T-helper 17 cell (primary cell): ENCODE data around the gene ATP6AP1. TPM values are rescaled to one million over a fixed set of nuclear protein-coding genes. Genes with fewer than 3 reads are reported as not detected.

ENCODE experiments used
- ATAC-seq: fragments of 150-1000 bp; cut with Tn5 transposase; 2 replicates; pipeline ENCODE4 v1.10.0; 2021; ENCODE audit warnings: mild to moderate bottlenecking, moderate library complexity
- DNase-seq, 3 donors: peaks; one replicate each; pipeline versions ENCODE4 v3.0.0 to v3.0.0-alpha.2; 2020 to 2021
- H3K9me3 ChIP-seq: one replicate; pipeline ENCODE4 v1.7.0; 2013; ENCODE audit warnings: low read length, mild to moderate bottlenecking; ENCODE audit not compliant: control insufficient read depth, poor library complexity, severe bottlenecking
- H3K27ac Mint-ChIP-seq: one replicate; pipeline ENCODE4 v1.8.0; 2022; ENCODE audit warnings: mild to moderate bottlenecking, moderate library complexity, mixed read lengths
- H3K27me3 Mint-ChIP-seq: one replicate; pipeline ENCODE4 v1.8.0; 2022; ENCODE audit warnings: mixed read lengths
- H3K36me3 Mint-ChIP-seq: one replicate; pipeline ENCODE4 v1.8.0; 2022; ENCODE audit warnings: low read depth, mixed read lengths
- H3K4me1 Mint-ChIP-seq: one replicate; pipeline ENCODE4 v1.8.0; 2022; ENCODE audit warnings: mild to moderate bottlenecking, mixed read lengths
- H3K4me3 Mint-ChIP-seq: one replicate; pipeline ENCODE4 v1.8.0; 2022; ENCODE audit warnings: mild to moderate bottlenecking, moderate library complexity, mixed read lengths
- total RNA-seq, 4 donors: library from RNA in 2 of 4; stranded (reverse) in 2 of 4; gene quantifications; one replicate each; pipeline ENCODE4 v1.2.3 and lab custom pipeline; 2022 to 2026

ATP6AP1 gene
- total RNA-seq, 2 donors from 2014 or later = 41.4 to 43.0 TPM

DNA sequence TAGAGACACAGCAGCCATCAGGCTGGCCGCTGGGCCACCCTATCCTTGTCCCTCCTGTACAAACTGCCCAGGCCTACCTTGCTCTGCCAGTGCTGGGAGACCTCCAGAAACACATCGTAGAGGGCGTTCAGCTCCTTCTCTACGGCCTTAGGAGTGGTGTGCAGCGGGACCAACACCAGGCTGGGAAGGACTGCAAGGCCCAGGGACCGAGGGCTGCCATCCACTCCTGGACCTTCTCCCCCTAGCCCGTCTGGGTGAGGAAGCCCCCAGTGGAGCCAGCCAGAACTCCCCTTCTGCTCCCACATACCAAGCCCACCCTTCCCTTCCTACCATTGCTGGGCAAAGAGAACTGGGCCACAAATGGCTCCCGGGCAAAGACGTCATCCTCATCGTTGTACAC lies 25.3 kb upstream of the ATP6AP1 start:
- DNase-seq (no peak), ATAC-seq (no peak)
- peaks cover 7% of the 10 kb centered on the region for H3K36me3 Mint-ChIP-seq
- peaks cover 12% of the 10 kb centered on the region for H3K4me1 Mint-ChIP-seq
- H3K4me3 Mint-ChIP-seq = no peak overlapping the region
- H3K9me3 ChIP-seq = no peaks in the 10 kb centered on the region
- no peaks in the 10 kb centered on the region for H3K27me3 Mint-ChIP-seq
- no peak overlapping the region for H3K27ac Mint-ChIP-seq

DNA sequence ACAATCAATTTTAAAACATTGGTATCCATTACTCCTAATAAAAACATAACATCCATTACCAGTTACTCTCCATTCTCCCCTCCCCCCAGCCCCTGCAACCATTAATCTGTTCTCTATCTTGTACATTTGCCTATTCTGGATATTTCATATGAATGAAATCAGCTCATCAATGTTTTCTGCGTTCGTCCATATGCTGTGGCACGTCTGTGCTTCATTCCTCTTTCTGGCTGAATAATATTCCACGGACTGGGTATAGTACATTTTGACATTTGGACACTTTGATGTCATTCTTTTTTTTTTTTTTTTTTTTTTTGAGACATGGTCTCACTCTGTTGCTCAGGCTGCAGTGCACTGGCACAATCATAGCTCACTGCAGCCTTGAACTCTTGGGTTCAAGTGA lies 24.6 kb upstream of the ATP6AP1 start:
- Mint-ChIP-seq H3K4me3 (no peak overlapping the region), H3K27me3 (no peaks in the 10 kb centered on the region), H3K4me1 (peaks cover 9% of the 10 kb centered on the region), H3K27ac (no peak overlapping the region), H3K36me3 (peaks cover 3% of the 10 kb centered on the region)
- ATAC-seq (no peak), DNase-seq (no peak)
- no peaks in the 10 kb centered on the region for H3K9me3 ChIP-seq

DNA sequence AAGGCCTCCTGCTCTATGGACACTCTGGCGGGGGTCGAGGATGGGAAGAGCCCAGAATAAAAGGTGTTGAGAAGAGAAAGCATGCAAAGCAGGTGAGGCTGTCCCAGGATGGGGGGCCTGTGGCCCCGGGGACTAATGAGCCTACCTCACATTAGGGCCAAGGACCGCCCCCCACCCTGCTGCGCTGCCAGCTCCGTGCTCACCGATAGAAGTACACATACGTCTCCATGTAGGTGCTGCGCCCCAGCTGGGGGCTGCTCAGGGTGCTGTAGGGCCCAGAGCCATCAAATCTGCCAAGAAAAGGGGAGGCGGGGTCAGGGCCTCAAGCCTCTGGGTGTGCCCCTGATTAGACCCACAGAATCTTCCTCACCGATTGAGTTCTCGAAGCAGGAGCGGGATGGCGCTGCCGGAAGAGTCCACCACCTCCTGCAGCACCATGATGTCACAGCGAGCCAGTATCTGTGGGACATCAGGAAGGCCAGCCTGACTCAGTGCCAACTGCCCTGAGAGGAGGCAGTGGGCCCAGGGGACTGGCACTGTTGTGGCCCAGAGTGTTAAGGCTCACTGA lies 23.8 kb upstream of the ATP6AP1 start:
- peaks cover under 1% of the 10 kb centered on the region for H3K36me3 Mint-ChIP-seq
- no peak overlapping the region for H3K27ac Mint-ChIP-seq
- peaks cover 6% of the 10 kb centered on the region for H3K4me1 Mint-ChIP-seq
- H3K9me3 ChIP-seq = no peaks in the 10 kb centered on the region
- no peak for DNase-seq
- H3K4me3 Mint-ChIP-seq = no peak overlapping the region
- ATAC-seq = no peak
- H3K27me3 Mint-ChIP-seq = no peaks in the 10 kb centered on the region

DNA sequence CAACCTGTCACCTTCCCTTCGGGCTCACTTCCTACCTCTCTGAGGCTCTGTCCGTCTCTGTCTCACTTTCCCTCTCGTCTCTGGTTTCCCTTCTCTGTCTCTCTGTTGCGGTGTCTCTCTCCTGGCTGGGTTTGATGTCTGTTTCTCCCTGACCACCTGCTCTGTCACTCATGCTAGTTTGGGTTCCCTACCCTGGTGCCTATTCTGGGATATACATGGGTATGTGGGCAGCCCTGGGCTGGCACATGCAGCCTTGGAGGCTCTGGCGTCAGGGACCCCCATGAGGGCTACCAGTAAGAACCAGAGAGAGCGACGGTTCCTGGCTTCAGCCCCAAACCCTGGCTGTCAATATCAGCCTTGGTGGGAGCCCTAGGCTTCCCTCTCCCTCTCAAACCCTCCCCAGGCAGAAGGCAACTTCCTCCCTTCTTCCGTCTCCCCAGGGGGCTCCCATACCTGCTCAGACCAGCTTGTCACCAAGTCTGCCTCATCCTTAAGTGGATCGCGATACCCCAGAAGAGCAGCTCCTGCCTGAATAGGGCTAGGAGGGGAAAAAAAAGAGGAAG lies 19.7 kb upstream of the ATP6AP1 start:
- DNase-seq (no peak), ATAC-seq (no peak)
- no peaks in the 10 kb centered on the region for H3K9me3 ChIP-seq
- Mint-ChIP-seq H3K36me3 (no peaks in the 10 kb centered on the region), H3K27me3 (no peaks in the 10 kb centered on the region), H3K4me1 (peaks cover 7% of the 10 kb centered on the region), H3K27ac (no peak overlapping the region), H3K4me3 (peak overlapping the region; percentile 39)

DNA sequence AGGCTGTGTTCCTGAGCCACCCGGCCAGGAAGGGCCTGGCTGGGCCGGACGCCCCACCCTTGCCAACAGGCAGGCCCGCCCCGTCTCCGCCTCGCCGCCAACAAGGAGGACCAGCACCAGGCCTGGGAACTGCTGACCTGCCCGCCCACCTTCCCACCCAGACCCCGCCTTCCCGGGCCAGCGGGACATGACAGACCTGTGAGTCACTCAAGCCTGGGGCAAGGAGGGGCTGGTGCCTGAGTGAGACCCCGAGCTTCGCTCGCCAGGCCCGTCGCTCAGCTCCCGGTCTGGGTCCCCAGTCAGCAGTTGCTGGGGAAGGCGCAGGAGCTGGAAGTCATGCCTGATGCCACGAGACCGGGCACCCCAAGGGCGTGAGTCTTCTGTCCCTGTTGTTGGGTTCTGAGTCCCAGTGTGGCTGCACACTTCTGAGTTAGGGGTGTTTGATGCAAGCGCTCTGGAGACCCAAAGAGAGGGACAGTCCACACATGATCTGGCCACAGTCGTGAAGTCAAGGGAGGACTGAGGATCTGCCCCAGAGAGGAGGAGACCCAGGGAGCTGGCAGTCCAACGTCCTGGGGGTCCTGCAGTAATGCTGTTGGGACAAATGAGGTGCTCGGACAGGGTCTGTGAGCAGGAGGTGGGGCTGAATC lies 19.1 kb upstream of the ATP6AP1 start, which contains the start of gene DNASE1L1:
Gene DNASE1L1, minus strand, starts transcription at position 33 of the 650 bp plus-strand sequence. CDS start 3,686 bp downstream, outside the sequence.
- H3K36me3 Mint-ChIP-seq = no peaks in the 10 kb centered on the region
- H3K4me3 Mint-ChIP-seq = peak within 1 kb of the TSS; percentile 60
- H3K27ac Mint-ChIP-seq = no peak within 1 kb of the TSS
- ATAC-seq (no peak), DNase-seq (peak in 1 of 3 donors; percentile 10)
- peaks cover 7% of the 10 kb centered on the region for H3K4me1 Mint-ChIP-seq
- H3K27me3 Mint-ChIP-seq = no peaks in the 10 kb centered on the region
- H3K9me3 ChIP-seq = no peaks in the 10 kb centered on the region

DNA sequence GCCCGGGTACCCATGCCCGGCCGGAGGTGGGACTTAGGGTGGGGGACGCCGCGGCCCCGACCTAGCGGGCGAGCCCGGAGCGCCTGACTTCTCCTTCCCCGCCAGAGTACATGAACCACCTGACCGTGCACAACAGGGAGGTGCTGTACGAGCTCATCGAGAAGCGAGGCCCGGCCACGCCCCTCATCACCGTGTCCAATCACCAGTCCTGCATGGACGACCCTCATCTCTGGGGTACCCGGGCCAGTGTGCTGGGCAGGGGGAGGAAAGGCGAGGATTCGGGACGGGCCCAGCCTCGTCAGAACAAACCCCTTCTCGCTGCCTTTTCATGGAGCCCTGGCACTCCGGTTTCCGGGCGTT lies 16.5 kb upstream of the ATP6AP1 start:
- ATAC-seq = peak; percentile 63
- Mint-ChIP-seq H3K36me3 (no peaks in the 10 kb centered on the region), H3K27me3 (no peaks in the 10 kb centered on the region), H3K4me1 (peaks cover 7% of the 10 kb centered on the region), H3K27ac (peak overlapping the region; percentile 79), H3K4me3 (peak overlapping the region; percentile 82)
- peak in 2 of 3 donors; percentile 20 to 21 for DNase-seq
- no peaks in the 10 kb centered on the region for H3K9me3 ChIP-seq

DNA sequence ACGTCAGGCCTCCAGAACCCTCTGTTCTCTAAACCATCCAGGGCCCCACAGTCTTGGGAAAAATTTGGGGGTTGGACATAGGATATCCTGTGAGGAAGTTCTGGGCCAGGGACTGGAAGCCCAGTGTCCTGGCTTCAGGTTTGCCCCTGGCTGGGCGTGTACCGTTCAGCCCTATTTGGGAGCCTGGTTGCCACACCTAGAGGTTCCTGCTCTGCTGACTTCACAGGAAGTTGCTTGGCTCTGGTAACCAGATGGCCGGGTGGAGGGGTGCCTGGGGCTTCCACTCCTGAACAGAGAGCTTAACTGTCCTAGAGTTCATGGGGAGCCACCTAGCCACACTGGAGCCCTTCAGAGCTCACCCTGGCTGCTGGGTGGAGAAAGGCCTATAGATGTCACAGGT lies 16.0 kb upstream of the ATP6AP1 start:
- H3K27me3 Mint-ChIP-seq = no peaks in the 10 kb centered on the region
- peaks cover 7% of the 10 kb centered on the region for H3K4me1 Mint-ChIP-seq
- H3K4me3 Mint-ChIP-seq = peak overlapping the region; percentile 82
- no peaks in the 10 kb centered on the region for H3K9me3 ChIP-seq
- DNase-seq (peak in 1 of 3 donors; percentile 15), ATAC-seq (peak; percentile 66)
- no peaks in the 10 kb centered on the region for H3K36me3 Mint-ChIP-seq
- peak overlapping the region; percentile 79 for H3K27ac Mint-ChIP-seq

DNA sequence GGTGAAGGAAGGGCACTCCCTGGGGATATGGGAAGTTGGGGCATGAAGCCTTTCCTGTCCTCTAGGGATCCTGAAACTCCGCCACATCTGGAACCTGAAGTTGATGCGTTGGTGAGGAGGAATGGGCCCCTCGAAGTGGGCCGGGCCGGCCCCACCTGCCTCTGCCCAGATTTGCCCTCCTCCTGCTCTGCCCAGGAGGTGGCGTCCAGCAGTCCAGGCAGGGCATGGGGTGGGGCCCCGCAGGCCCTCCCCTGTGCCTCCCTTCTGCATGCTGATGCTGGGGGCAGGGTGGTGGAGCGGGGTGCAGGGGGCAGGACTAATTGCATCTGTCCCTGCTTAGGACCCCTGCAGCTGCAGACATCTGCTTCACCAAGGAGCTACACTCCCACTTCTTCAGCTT lies 15.3 kb upstream of the ATP6AP1 start:
- no peaks in the 10 kb centered on the region for H3K9me3 ChIP-seq
- Mint-ChIP-seq H3K27me3 (no peaks in the 10 kb centered on the region), H3K4me3 (peak overlapping the region; percentile 82), H3K27ac (peak overlapping the region; percentile 79), H3K36me3 (no peaks in the 10 kb centered on the region), H3K4me1 (peaks cover 7% of the 10 kb centered on the region)
- ATAC-seq (no peak), DNase-seq (no peak)

DNA sequence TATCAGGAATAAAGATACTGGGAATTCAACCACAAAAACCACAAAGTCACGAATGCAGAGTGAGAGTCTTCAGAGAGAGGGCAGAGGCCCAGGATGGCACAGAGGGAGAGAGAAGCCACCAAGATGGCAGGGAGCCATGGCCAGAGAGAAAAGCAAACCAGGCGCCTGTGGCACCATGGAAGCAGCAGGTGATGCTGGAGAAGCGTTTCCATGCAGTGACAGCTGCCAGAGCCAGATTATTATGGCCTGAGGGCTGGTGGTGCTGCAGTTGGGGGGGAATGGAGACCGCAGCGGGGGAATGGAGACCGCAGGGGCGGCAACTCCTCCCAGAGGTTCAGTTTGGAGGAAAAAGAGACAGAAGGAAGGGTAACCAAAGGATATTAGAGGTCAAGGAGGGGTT lies 11.3 kb upstream of the ATP6AP1 start:
- Mint-ChIP-seq H3K4me1 (peaks cover 4% of the 10 kb centered on the region), H3K4me3 (no peak overlapping the region), H3K36me3 (no peaks in the 10 kb centered on the region), H3K27ac (peak overlapping the region; percentile 68), H3K27me3 (no peaks in the 10 kb centered on the region)
- no peak for ATAC-seq
- no peaks in the 10 kb centered on the region for H3K9me3 ChIP-seq
- DNase-seq = no peak

DNA sequence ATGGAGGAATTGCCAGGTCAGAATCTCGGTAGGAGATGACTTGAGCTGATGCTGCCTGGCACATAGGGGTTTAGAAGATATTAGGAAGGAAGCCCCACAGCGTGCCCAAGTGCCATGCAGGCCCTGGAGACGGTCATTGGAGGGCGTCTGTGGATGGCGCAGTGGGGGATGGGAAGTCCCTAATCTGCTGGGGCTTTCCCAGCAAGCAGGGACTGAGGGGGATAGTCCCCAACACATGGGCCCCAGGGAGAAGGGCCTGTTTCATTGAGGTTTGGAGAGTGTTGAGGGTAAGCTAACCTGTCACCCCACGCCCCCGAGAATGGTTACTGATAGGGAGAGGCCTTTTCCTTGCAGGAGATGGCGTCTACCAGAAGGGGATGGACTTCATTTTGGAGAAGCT lies 9.3 kb upstream of the ATP6AP1 start:
- no peak overlapping the region for H3K27ac Mint-ChIP-seq
- no peak for DNase-seq
- ATAC-seq = no peak
- no peaks in the 10 kb centered on the region for H3K27me3 Mint-ChIP-seq
- peaks cover 2% of the 10 kb centered on the region for H3K4me1 Mint-ChIP-seq
- no peaks in the 10 kb centered on the region for H3K9me3 ChIP-seq
- no peak overlapping the region for H3K4me3 Mint-ChIP-seq
- no peaks in the 10 kb centered on the region for H3K36me3 Mint-ChIP-seq

DNA sequence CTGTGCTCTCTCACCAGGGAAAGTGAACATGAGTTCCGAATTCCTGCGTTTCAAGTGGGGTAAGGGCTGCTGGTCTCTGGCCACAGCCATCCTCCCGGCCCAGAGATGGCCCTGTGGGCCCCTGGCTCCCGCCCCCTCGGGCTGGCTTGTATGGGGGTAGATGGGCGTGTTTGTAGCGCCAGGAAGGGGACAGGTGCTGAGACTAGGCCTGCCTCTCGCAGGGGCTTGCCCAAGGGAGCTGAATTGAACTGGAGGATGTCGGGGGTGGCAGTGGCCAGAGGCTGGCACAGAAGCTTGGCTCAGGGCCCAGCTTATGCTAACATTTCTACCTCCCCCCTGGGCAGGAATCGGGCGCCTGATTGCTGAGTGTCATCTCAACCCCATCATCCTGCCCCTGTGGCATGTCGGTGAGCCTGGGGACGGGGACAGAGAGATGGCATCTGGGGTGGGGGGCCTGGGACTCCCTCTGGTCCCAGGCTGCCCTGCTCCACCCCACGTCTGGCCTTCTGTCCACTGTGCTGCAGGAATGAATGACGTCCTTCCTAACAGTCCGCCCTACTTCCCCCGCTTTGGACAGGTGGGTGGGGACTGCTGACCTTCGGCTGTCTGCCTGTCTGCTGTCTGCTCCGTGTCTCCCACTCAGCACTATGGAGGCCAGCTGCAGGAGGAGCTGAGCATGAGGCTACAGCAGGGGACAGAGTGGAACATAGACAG lies 8.6 kb upstream of the ATP6AP1 start:
- DNase-seq (no peak), ATAC-seq (no peak)
- no peaks in the 10 kb centered on the region for H3K9me3 ChIP-seq
- Mint-ChIP-seq H3K27ac (no peak overlapping the region), H3K4me3 (no peak overlapping the region), H3K4me1 (peaks cover 2% of the 10 kb centered on the region), H3K27me3 (no peaks in the 10 kb centered on the region), H3K36me3 (no peaks in the 10 kb centered on the region)

DNA sequence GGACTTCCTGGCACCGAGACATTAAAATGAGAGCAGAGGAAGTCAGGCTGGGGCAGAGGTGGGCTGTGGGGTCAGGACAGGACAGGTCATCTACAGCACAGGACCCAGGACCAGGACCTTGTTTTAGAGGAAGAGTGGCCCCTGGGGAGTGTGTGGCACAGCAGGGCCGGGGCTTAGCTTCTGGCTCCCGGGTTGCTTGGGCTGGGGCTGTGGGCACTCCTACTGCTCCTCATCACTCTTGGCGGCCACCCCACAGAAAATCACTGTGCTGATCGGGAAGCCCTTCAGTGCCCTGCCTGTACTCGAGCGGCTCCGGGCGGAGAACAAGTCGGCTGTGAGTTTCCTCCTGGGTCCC lies 8.1 kb upstream of the ATP6AP1 start:
- H3K9me3 ChIP-seq = no peaks in the 10 kb centered on the region
- H3K4me3 Mint-ChIP-seq = no peak overlapping the region
- H3K27ac Mint-ChIP-seq = no peak overlapping the region
- peaks cover 2% of the 10 kb centered on the region for H3K4me1 Mint-ChIP-seq
- no peaks in the 10 kb centered on the region for H3K36me3 Mint-ChIP-seq
- H3K27me3 Mint-ChIP-seq = no peaks in the 10 kb centered on the region
- no peak for DNase-seq
- ATAC-seq = no peak

DNA sequence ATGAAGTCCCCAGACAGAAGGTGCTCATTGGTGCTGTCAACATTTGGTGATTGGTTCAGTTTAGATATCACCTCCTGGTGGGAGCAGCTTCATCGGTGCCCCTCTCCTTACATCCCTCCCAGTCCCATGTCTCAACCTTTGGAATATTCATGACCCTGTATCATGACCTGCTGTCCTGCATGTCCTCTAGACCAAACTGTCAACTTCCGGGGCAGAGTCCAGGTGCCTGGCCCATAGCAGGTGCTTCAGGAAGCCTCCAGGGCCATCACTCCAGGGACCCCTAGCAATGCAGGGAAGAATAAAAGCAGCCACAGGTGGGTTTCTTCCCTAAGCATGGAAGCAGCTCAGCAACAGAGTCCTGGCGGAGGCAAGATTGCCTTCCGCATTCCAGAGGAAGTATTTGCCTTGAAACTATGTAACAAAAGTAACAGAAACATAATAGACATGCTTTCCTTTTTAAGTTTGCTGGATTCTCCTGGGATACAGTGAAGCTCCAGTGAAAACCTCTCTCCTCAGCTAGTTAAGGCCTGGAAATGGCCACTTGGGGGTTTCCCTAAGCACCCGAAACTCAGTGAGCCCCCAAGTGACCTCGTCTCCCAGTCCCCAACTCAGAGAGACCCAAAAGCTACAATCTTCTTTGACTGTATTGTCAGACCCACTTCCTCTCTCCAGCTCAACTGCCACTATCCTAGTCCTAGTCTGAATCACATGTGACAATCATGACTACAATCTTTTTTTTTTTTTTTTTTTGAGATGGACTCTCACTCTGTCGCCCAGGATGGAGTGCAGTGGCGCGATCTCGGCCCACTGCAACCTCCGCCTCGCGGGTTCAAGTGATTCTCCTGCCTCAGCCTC lies 1.3 kb upstream of the ATP6AP1 start:
- no peak for ATAC-seq
- no peak overlapping the region for H3K4me3 Mint-ChIP-seq

More for the DNA sequence above, 1.3 kb upstream of the ATP6AP1 start:
- no peaks in the 10 kb centered on the region for H3K9me3 ChIP-seq
- H3K4me1 Mint-ChIP-seq = peaks cover 20% of the 10 kb centered on the region
- H3K27me3 Mint-ChIP-seq = no peaks in the 10 kb centered on the region
- H3K27ac Mint-ChIP-seq = peak overlapping the region; percentile 51
- no peaks in the 10 kb centered on the region for H3K36me3 Mint-ChIP-seq
- DNase-seq = no peak
